RWPE2 (cell line): ENCODE results near the gene NFX1.

ENCODE experiments used
- ATAC-seq: fragments of 200-7000 bp; cut with Tn5 transposase; 3 replicates; pipeline ENCODE4 v1.9.1; 2021; ENCODE audit warnings: low read depth
- DNase-seq: peaks from one replicate; pipeline ENCODE4 v3.0.0-alpha.2; 2020; ENCODE audit warnings: low spot score
- H3K27ac ChIP-seq: fragments of 450-650 bp; 2 replicates; pipeline ENCODE4 v1.5.1; 2017; ENCODE audit warnings: mild to moderate bottlenecking; ENCODE audit not compliant: poor library complexity, severe bottlenecking
- H3K27me3 ChIP-seq: fragments of 250-450 bp; sonication (Bioruptor Pico); 2 replicates; pipeline ENCODE4 v1.5.1; 2021; ENCODE audit warnings: mild to moderate bottlenecking, moderate library complexity; ENCODE audit not compliant: insufficient read depth, poor library complexity, severe bottlenecking
- H3K36me3 ChIP-seq: fragments of 250-450 bp; sonication (Bioruptor Pico); 2 replicates; pipeline ENCODE4 v1.5.1; 2020; ENCODE audit warnings: low read depth, mild to moderate bottlenecking, moderate library complexity
- H3K4me1 ChIP-seq: fragments of 250-450 bp; sonication (Bioruptor Pico); 2 replicates; pipeline ENCODE4 v1.5.1; 2021; ENCODE audit warnings: mild to moderate bottlenecking, moderate library complexity; ENCODE audit not compliant: insufficient read depth, poor library complexity, severe bottlenecking
- H3K4me3 ChIP-seq: fragments of 250-450 bp; sonication (Bioruptor Pico); 2 replicates; pipeline ENCODE4 v1.5.1; 2021; ENCODE audit warnings: mild to moderate bottlenecking, moderate library complexity; ENCODE audit not compliant: severe bottlenecking
- H3K9me3 ChIP-seq: fragments of 250-450 bp; sonication (Bioruptor Pico); 2 replicates; pipeline ENCODE4 v1.5.1; 2021; ENCODE audit warnings: mild to moderate bottlenecking, moderate library complexity; ENCODE audit not compliant: severe bottlenecking
- TF ChIP-seq, protein P1 (sequence below): fragments of 450-650 bp; IDR thresholded peaks from one replicate; pipeline ENCODE4 v1.5.1; 2017; ENCODE audit warnings: mild to moderate bottlenecking, moderate library complexity; ENCODE audit not compliant: poor library complexity, severe bottlenecking

The NFX1 gene

GRCh38 chr9:33416996-33417395 lies 126.7 kb downstream of the NFX1 start:
- H3K4me3 ChIP-seq, result no peak overlapping the region
- H3K27ac ChIP-seq, result no peak overlapping the region
- H3K4me1 ChIP-seq, result peaks cover 32% of the 10 kb centered on the region
- H3K9me3 ChIP-seq, result no peaks in the 10 kb centered on the region
- no peak for DNase-seq
- no peak for ATAC-seq
- no peaks in the 10 kb centered on the region for H3K36me3 ChIP-seq
- H3K27me3 ChIP-seq, result no peaks in the 10 kb centered on the region
- TF ChIP-seq, protein P1, sequence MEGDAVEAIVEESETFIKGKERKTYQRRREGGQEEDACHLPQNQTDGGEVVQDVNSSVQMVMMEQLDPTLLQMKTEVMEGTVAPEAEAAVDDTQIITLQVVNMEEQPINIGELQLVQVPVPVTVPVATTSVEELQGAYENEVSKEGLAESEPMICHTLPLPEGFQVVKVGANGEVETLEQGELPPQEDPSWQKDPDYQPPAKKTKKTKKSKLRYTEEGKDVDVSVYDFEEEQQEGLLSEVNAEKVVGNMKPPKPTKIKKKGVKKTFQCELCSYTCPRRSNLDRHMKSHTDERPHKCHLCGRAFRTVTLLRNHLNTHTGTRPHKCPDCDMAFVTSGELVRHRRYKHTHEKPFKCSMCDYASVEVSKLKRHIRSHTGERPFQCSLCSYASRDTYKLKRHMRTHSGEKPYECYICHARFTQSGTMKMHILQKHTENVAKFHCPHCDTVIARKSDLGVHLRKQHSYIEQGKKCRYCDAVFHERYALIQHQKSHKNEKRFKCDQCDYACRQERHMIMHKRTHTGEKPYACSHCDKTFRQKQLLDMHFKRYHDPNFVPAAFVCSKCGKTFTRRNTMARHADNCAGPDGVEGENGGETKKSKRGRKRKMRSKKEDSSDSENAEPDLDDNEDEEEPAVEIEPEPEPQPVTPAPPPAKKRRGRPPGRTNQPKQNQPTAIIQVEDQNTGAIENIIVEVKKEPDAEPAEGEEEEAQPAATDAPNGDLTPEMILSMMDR, result no peak

- TF ChIP-seq, protein P1, result no peak
- peak; percentile 91 for ATAC-seq
- DNase-seq, result peak; percentile 91
- H3K4me1 ChIP-seq, result peaks cover 32% of the 10 kb centered on the region
- H3K9me3 ChIP-seq, result no peaks in the 10 kb centered on the region
- no peak overlapping the region for H3K4me3 ChIP-seq
- H3K27ac ChIP-seq, result peak overlapping the region; percentile 42
- H3K36me3 ChIP-seq, result no peaks in the 10 kb centered on the region
- H3K27me3 ChIP-seq, result no peaks in the 10 kb centered on the region
These were observed 127.8 kb downstream of the NFX1 start for GRCh38 chr9:33418090-33418489.

- ATAC-seq, result no peak
- H3K27ac ChIP-seq, result no peak overlapping the region
- TF ChIP-seq, protein P1, result no peak
These were observed 129.5 kb downstream of the NFX1 start for GRCh38 chr9:33419708-33420303.

More at GRCh38 chr9:33419708-33420303, 129.5 kb downstream of the NFX1 start:
- DNase-seq, result no peak
- Histone ChIP-seq H3K4me1 (peaks cover 32% of the 10 kb centered on the region), H3K36me3 (no peaks in the 10 kb centered on the region), H3K9me3 (no peaks in the 10 kb centered on the region), H3K4me3 (no peak overlapping the region), H3K27me3 (no peaks in the 10 kb centered on the region)
